Activated CD4-positive, CD25-positive, alpha-beta regulatory T cell treated with anti-CD3 and anti-CD28 coated beads, Interleukin-2, amount 50 U/mL, for 16 hours (primary cell): Measurements from ENCODE around the gene CYB561D2.

Experiments
- DNase-seq: peaks from one replicate; pipeline ENCODE4 v3.0.0-alpha.2; 2020; ENCODE audit warnings: low read depth, low spot score

The CYB561D2 gene

GRCh38 chr3:50390508-50391224 is 40.0 kb downstream of the CYB561D2 start:
- DNase-seq, result no peak

GRCh38 chr3:50392101-50392715 is 41.5 kb downstream of the CYB561D2 start:
- no peak for DNase-seq

- DNase-seq, result no peak
Observed at GRCh38 chr3:50393061-50393460, 42.4 kb downstream of the CYB561D2 start.

GRCh38 chr3:50395070-50395860 is 44.6 kb downstream of the CYB561D2 start:
- no peak for DNase-seq

- no peak for DNase-seq
Observed at GRCh38 chr3:50396502-50396901, 45.8 kb downstream of the CYB561D2 start.

GRCh38 chr3:50401978-50402595 is 51.4 kb downstream of the CYB561D2 start:
- no peak for DNase-seq
